ENCODE measurements around the gene NCOA1.

The NCOA1 gene

DNA sequence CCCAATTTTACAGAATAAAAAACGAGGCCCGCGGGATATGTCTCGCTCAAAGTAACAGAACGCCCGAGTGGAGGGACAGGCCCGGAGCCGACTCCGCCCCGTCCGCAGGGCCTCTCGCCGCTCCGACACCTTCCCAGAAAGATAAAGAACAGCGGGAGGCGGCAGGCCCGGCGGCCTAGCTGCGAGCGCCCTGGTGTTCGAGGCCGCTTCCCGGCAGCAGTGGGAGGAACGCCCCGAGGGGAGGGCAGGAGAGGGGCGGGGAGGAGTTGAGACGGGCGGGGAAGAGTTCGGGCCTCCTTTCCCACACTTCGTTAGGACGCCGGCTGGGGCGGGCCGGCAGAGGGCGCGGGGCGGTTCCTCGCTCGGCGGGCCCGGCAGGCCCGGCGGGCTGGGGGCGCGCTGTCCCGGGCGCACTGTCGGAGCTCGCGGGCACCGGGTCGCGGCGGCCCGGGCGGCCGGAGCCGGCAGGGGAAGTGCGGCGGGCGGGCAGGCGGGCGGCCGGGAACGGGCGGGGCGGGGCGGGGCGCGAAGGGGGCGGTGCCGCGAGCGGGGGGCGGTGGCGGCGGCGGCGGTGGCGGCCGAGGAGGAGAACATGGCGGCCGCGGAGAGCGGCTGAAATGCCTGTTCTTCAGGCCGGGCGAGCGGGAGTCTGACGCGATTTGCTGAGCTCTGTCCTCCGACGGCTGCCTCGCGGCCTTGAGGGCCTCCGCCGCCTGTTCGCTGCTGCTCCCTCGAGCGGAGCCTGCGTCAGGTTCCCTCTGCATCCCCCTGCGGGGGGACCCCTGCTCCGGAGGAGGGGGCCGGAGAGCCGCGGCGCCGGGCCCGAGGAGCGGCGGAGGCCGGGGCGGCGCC is at the start of gene NCOA1:
Gene NCOA1 (plus strand): TSS at position 565 of the 852 bp plus-strand sequence. CDS start 167,424 bp downstream, outside the sequence.
- peak; percentile 94 for ATAC-seq
- TF ChIP-seq ZNF565 (CRISPR knock-in tag; conservative IDR thresholded peaks at IDR 0.05; ENCODE audit: low read depth) (no peak), ZC3H10 (CRISPR knock-in tag; IDR thresholded peaks at IDR 0.05) (no peak), ZFP30 (CRISPR knock-in tag; IDR thresholded peaks at IDR 0.05) (no peak), TCF4 (CRISPR knock-in tag; IDR thresholded peaks at IDR 0.05; ENCODE audit: borderline replicate concordance) (no peak), ISL1 (CRISPR knock-in tag; IDR thresholded peaks at IDR 0.05) (no peak), GLIS3 (CRISPR knock-in tag; IDR thresholded peaks at IDR 0.05) (no peak), PPARA (CRISPR knock-in tag; IDR thresholded peaks at IDR 0.05; ENCODE audit: borderline replicate concordance) (no peak), ESRRG (CRISPR knock-in tag; IDR thresholded peaks at IDR 0.05) (no peak), ARNTL (CRISPR knock-in tag; IDR thresholded peaks at IDR 0.05; ENCODE audit: borderline replicate concordance, low read depth) (no peak), RARB (CRISPR knock-in tag; IDR thresholded peaks at IDR 0.05) (no peak)
- TF ChIP-seq, protein P1, sequence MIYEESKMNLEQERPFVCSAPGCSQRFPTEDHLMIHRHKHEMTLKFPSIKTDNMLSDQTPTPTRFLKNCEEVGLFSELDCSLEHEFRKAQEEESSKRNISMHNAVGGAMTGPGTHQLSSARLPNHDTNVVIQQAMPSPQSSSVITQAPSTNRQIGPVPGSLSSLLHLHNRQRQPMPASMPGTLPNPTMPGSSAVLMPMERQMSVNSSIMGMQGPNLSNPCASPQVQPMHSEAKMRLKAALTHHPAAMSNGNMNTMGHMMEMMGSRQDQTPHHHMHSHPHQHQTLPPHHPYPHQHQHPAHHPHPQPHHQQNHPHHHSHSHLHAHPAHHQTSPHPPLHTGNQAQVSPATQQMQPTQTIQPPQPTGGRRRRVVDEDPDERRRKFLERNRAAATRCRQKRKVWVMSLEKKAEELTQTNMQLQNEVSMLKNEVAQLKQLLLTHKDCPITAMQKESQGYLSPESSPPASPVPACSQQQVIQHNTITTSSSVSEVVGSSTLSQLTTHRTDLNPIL (CRISPR knock-in tag; IDR thresholded peaks at IDR 0.05; ENCODE audit: low read depth) = no peak
- TF ChIP-seq, protein P2, sequence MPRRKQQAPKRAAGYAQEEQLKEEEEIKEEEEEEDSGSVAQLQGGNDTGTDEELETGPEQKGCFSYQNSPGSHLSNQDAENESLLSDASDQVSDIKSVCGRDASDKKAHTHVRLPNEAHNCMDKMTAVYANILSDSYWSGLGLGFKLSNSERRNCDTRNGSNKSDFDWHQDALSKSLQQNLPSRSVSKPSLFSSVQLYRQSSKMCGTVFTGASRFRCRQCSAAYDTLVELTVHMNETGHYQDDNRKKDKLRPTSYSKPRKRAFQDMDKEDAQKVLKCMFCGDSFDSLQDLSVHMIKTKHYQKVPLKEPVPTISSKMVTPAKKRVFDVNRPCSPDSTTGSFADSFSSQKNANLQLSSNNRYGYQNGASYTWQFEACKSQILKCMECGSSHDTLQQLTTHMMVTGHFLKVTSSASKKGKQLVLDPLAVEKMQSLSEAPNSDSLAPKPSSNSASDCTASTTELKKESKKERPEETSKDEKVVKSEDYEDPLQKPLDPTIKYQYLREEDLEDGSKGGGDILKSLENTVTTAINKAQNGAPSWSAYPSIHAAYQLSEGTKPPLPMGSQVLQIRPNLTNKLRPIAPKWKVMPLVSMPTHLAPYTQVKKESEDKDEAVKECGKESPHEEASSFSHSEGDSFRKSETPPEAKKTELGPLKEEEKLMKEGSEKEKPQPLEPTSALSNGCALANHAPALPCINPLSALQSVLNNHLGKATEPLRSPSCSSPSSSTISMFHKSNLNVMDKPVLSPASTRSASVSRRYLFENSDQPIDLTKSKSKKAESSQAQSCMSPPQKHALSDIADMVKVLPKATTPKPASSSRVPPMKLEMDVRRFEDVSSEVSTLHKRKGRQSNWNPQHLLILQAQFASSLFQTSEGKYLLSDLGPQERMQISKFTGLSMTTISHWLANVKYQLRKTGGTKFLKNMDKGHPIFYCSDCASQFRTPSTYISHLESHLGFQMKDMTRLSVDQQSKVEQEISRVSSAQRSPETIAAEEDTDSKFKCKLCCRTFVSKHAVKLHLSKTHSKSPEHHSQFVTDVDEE (CRISPR knock-in tag; IDR thresholded peaks at IDR 0.05) = no peak
- TF ChIP-seq, protein P3, sequence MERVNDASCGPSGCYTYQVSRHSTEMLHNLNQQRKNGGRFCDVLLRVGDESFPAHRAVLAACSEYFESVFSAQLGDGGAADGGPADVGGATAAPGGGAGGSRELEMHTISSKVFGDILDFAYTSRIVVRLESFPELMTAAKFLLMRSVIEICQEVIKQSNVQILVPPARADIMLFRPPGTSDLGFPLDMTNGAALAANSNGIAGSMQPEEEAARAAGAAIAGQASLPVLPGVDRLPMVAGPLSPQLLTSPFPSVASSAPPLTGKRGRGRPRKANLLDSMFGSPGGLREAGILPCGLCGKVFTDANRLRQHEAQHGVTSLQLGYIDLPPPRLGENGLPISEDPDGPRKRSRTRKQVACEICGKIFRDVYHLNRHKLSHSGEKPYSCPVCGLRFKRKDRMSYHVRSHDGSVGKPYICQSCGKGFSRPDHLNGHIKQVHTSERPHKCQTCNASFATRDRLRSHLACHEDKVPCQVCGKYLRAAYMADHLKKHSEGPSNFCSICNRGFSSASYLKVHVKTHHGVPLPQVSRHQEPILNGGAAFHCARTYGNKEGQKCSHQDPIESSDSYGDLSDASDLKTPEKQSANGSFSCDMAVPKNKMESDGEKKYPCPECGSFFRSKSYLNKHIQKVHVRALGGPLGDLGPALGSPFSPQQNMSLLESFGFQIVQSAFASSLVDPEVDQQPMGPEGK (CRISPR knock-in tag; IDR thresholded peaks at IDR 0.05; ENCODE audit: borderline replicate concordance) = no peak

DNA sequence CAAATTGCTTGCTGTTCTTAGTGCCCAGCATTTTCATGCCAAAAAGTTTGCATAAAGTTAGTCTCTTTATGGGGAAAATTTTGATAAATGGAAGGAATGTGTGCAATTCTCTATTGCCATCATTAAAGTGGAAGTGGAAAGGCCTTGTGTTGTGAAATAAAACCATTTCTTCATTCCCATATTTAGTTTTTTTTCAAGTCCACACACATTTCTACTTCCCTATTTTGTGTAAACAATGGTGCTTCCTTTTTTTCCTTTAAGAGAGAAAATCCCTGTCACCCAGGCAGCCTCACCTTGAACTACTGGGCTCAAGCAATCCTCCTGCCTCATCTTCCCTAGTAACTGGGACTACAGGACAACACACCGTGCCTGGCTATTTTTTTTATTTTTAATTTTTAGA is 42.3 kb upstream of the NCOA1 start:
- ATAC-seq = no peak
- TF ChIP-seq, protein P1 (CRISPR knock-in tag; IDR thresholded peaks at IDR 0.05; ENCODE audit: low read depth) = no peak
- TF ChIP-seq ISL1 (CRISPR knock-in tag; IDR thresholded peaks at IDR 0.05) (no peak), ESRRG (CRISPR knock-in tag; IDR thresholded peaks at IDR 0.05) (no peak), ZNF70 (CRISPR knock-in tag; IDR thresholded peaks at IDR 0.05) (no peak), ZNF565 (CRISPR knock-in tag; conservative IDR thresholded peaks at IDR 0.05; ENCODE audit: low read depth) (no peak)
- TF ChIP-seq, protein P2 (CRISPR knock-in tag; IDR thresholded peaks at IDR 0.05) = no peak

DNA sequence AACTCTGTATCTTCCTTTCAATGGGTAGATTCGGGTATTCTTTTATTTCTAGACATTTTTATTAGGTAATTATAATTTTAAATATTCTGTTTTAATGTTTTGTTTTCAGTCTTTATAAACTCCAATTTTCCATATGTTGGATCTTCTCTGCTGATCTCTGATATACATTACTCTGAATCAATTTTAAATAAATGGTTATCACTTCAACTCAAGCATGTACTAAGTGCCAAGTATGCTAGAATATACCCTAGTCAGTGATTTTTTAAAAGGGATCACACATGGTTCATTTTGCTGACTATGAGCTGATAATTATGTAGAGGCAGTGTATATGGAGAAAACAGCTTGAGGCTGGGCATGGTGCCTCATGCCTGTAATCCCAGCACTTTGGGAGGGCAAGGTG is 41.7 kb upstream of the NCOA1 start:
- no peak for ATAC-seq
- no peak for TF ChIP-seq ZFP30 (CRISPR knock-in tag; IDR thresholded peaks at IDR 0.05)

Data from SK-N-SH treated with all-trans-retinoic acid at 6 μM for 48 hours (cell line).